Measurements from ENCODE around the gene ESRRB. TPM values are rescaled to one million over a fixed set of nuclear protein-coding genes. Genes with fewer than 3 reads are reported as not detected.

ESRRB gene
- total RNA-seq, 2 experiments from 2014 or later, result 0.47 TPM; not detected in 1

DNA sequence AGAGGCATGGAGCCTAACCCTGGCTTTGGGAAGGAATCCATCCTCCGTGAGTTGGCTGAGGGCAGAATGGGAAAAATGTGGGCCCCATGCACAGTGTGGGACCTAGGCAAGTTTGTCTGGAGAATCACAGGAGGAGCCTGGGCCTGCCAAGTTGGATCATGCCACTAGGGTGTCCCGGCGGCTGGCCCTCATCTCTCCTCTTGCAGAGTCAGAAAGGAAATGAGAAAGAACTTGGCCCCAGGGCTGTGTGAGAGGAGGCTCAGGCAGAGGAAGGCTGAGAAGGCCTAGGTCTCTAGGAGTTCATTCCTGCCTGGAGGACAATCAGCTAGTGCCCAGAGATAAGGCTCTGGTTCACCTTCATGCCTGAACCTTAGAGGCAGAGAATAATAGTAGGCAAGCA, 2.5 kb upstream of the ESRRB start:
- no TSS peak for BruUV-seq (replicated peaks)
- no peaks in the 10 kb centered on the region for H3K9me2 ChIP-seq (ENCODE audit: insufficient read depth, low read length)
- H2AFZ ChIP-seq (ENCODE audit: low read length), result no peak overlapping the region
- no peak for DNase-seq (ENCODE audit: low spot score)
- no peak overlapping the region for H3K4me2 ChIP-seq (ENCODE audit: low read length)
- no peaks in the 10 kb centered on the region for H3K4me1 ChIP-seq (ENCODE audit: insufficient read depth, low read length, poor library complexity, severe bottlenecking)
- no peak overlapping the region for H3K4me3 ChIP-seq (ENCODE audit: low read depth, low read length, poor library complexity, severe bottlenecking)
- no peaks in the 10 kb centered on the region for H3K9me3 ChIP-seq (ENCODE audit: low read length)
- intact Hi-C loops (cut with micrococcal nuclease; ENCODE audit: unreplicated experiment), result no loop called here
- no peak for TF ChIP-seq EZH2phosphoT487 (IDR thresholded peaks at IDR 0.05; ENCODE audit: borderline replicate concordance, low read depth, low read length)
- TF ChIP-seq, protein P1, sequence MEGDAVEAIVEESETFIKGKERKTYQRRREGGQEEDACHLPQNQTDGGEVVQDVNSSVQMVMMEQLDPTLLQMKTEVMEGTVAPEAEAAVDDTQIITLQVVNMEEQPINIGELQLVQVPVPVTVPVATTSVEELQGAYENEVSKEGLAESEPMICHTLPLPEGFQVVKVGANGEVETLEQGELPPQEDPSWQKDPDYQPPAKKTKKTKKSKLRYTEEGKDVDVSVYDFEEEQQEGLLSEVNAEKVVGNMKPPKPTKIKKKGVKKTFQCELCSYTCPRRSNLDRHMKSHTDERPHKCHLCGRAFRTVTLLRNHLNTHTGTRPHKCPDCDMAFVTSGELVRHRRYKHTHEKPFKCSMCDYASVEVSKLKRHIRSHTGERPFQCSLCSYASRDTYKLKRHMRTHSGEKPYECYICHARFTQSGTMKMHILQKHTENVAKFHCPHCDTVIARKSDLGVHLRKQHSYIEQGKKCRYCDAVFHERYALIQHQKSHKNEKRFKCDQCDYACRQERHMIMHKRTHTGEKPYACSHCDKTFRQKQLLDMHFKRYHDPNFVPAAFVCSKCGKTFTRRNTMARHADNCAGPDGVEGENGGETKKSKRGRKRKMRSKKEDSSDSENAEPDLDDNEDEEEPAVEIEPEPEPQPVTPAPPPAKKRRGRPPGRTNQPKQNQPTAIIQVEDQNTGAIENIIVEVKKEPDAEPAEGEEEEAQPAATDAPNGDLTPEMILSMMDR (conservative IDR thresholded peaks at IDR 0.05; ENCODE audit: low read length), result no peak
- H3K79me2 ChIP-seq (ENCODE audit: insufficient read depth, low read depth, low read length), result no peaks in the 10 kb centered on the region
- H3K36me3 ChIP-seq (ENCODE audit: insufficient read depth, low read length), result no peaks in the 10 kb centered on the region
- ChIA-PET CTCF (ENCODE audit: unreplicated experiment) (no interaction called here), POLR2A (no interaction called here)
- no peaks in the 10 kb centered on the region for H4K20me1 ChIP-seq (ENCODE audit: insufficient read depth, low read length)
- H3K27ac ChIP-seq (ENCODE audit: low read depth, low read length, poor library complexity, severe bottlenecking), result no peak overlapping the region

DNA sequence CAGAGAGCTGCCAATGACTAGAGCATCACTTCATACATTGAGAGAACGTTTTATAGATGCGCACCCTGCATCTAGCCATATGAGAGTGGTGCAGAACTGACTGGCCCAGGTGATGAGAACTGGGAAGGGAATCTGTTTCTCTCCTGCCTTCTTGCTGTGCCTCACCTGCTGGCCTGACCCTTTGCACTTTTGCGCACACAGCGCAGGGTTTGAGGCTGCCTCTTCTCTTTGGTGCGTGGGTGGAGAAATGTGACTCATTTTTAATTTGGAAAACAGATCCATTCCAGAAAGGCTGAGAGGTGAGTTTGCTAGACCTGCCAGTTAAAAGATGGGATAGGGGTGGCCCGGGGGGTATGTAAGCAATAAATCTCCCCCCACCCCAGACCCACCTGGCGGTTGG, 453 bp upstream of the ESRRB start:
- H3K9me3 ChIP-seq (ENCODE audit: low read length), result no peaks in the 10 kb centered on the region
- no peaks in the 10 kb centered on the region for H3K36me3 ChIP-seq (ENCODE audit: insufficient read depth, low read length)
- DNase-seq (ENCODE audit: low spot score), result no peak
- H3K27ac ChIP-seq (ENCODE audit: low read depth, low read length, poor library complexity, severe bottlenecking), result no peak overlapping the region
- no peaks in the 10 kb centered on the region for H3K79me2 ChIP-seq (ENCODE audit: insufficient read depth, low read depth, low read length)
- TF ChIP-seq, protein P1 (conservative IDR thresholded peaks at IDR 0.05; ENCODE audit: low read length), result no peak
- no peak for TF ChIP-seq EZH2phosphoT487 (IDR thresholded peaks at IDR 0.05; ENCODE audit: borderline replicate concordance, low read depth, low read length)
- no TSS peak for BruUV-seq (replicated peaks)
- H2AFZ ChIP-seq (ENCODE audit: low read length), result no peak overlapping the region
- intact Hi-C loops (cut with micrococcal nuclease; ENCODE audit: unreplicated experiment), result no loop called here
- no peaks in the 10 kb centered on the region for H3K4me1 ChIP-seq (ENCODE audit: insufficient read depth, low read length, poor library complexity, severe bottlenecking)
- CTCF ChIA-PET (ENCODE audit: unreplicated experiment), result no interaction called here
- H4K20me1 ChIP-seq (ENCODE audit: insufficient read depth, low read length), result no peaks in the 10 kb centered on the region
- no peak overlapping the region for H3K4me3 ChIP-seq (ENCODE audit: low read depth, low read length, poor library complexity, severe bottlenecking)
- POLR2A ChIA-PET, result no interaction called here
- H3K4me2 ChIP-seq (ENCODE audit: low read length), result no peak overlapping the region
- no peaks in the 10 kb centered on the region for H3K9me2 ChIP-seq (ENCODE audit: insufficient read depth, low read length)

DNA sequence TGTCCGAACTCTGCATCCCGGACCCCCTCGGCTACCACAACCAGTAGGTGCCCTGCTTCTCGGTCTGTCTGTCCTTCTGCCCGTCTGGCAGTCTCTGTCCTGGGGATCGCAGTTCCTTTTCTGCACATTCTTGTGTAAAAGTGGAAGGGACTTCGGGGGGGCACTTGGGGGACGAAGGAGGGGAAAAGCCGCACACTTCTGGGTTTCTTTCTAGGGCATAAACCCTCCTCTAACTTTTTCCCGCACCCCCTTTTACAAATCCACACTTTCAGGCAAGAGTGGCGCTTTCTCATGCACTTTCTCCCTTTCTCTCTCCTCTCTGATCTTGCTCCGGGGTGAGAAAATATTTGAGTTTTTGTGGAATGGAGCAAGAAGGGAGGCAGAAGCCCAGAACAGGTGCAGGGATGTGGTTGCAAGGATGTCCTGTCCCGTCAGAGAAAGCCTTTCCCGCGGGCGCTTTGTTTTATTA, 506 bp downstream of the ESRRB start:
- CTCF ChIA-PET (ENCODE audit: unreplicated experiment), result no interaction called here
- no peak for DNase-seq (ENCODE audit: low spot score)

More for the DNA sequence above, 506 bp downstream of the ESRRB start:
- Histone ChIP-seq H2AFZ (ENCODE audit: low read length) (no peak overlapping the region), H3K4me3 (ENCODE audit: low read depth, low read length, poor library complexity, severe bottlenecking) (no peak overlapping the region), H3K79me2 (ENCODE audit: insufficient read depth, low read depth, low read length) (no peaks in the 10 kb centered on the region), H3K36me3 (ENCODE audit: insufficient read depth, low read length) (no peaks in the 10 kb centered on the region), H3K9me3 (ENCODE audit: low read length) (no peaks in the 10 kb centered on the region), H3K4me1 (ENCODE audit: insufficient read depth, low read length, poor library complexity, severe bottlenecking) (no peaks in the 10 kb centered on the region), H3K27ac (ENCODE audit: low read depth, low read length, poor library complexity, severe bottlenecking) (no peak overlapping the region), H4K20me1 (ENCODE audit: insufficient read depth, low read length) (no peaks in the 10 kb centered on the region), H3K4me2 (ENCODE audit: low read length) (no peak overlapping the region), H3K9me2 (ENCODE audit: insufficient read depth, low read length) (no peaks in the 10 kb centered on the region)
- intact Hi-C loops (cut with micrococcal nuclease; ENCODE audit: unreplicated experiment), result no loop called here
- POLR2A ChIA-PET, result no interaction called here
- no peak for TF ChIP-seq EZH2phosphoT487 (IDR thresholded peaks at IDR 0.05; ENCODE audit: borderline replicate concordance, low read depth, low read length)
- TF ChIP-seq, protein P1 (conservative IDR thresholded peaks at IDR 0.05; ENCODE audit: low read length), result no peak
- no TSS peak for BruUV-seq (replicated peaks)
